Inflammatory macrophage treated with lipopolysaccharide for 1 hour (primary cell): Measurements from ENCODE around the gene XXYLT1.
"Not testable (repeated sequence)": the region's sequence is repeated elsewhere in the genome, so short reads cannot be mapped to it uniquely, and the experiment has no call there.

Experiments
- DNase-seq, 2 donors: peaks; one replicate each; pipeline ENCODE4 v3.0.0-alpha.2; 2020 to 2022

The XXYLT1 gene

DNA sequence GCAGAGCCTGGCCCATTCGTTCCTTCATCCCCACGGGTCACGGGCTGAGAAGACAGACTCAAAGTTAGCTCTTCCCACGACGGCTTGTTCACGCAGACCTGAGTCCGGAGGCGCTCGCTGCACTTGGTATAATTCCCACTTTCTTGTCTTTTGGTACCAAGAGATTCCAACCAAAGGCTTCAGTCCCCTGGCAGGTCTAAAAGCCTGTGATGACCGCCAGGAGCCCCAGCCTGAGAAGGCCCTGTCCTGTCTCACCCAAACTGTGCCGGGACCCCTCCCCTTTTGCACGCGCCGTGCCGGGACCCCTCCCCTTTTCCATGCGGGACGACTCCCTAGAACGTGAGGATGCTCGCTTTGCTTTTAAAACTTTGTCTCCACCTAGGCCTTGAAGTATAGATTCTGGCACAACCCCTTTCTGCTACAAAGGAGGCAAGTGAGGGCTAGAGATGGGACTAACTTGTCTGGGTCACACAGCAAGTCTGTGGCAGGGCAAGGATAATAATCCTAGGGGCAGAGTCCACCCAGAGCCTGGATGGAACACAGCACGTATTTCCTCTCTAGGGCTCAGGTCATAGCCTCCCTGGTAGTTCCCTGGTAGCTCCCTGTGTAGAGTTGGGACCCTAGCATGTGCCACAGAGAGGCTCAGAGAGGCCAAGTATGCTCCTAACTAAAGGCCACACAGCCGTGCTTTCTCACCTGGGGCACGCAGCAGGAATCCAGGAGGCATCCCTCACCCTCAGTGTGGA, 211.3 kb downstream of the XXYLT1 start:
- DNase-seq, result no peak

DNA sequence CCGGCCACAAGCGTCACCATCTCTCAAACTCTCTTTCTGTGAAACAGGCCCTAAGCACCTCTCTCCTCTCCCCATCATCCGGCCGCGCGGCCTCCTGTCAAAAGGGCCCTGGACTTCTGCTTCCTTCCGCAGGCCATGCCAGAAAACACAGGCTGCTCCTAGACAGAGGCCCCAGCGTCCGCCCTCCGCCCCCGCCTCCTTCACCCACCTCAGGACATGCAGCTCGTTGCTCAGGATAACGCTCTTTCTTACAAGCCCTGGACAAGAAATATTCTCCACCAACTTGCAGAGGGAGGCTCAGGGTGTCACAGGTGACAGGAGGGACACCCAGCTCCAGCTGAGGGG, 212.0 kb downstream of the XXYLT1 start:
- DNase-seq, result no peak

DNA sequence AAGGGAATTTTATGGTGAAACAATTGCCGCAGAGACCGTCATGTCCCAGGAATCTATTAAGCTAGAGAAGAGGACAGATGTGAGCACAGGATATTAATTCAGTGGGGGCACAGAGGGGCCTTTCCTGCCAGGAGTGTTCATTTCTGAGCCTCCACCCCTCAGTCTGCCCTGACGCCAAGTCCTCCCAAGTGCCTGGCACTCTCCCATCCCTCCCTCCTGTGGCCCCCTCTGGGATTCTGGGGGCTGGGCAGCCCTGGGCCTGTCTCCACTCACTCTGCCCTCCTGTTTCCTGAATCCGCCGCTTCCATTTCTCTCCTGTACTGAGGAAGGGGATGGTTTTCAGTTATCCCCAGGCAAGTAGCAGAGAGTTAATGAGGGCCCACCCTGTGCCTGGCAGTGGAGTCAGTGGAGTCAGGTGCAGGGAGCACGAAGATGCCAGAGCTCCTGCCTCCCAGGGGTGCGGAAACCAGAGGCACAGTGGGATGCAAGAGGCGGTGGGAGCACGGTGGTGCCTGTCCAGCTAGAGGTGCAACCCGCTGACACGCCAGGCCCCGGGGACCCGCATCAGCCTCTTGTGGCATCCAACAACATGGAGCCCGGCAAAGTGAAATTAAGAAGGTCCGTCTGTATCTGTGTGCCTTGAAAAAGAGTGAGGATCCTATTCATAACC, 212.5 kb downstream of the XXYLT1 start:
- DNase-seq, result no peak

DNA sequence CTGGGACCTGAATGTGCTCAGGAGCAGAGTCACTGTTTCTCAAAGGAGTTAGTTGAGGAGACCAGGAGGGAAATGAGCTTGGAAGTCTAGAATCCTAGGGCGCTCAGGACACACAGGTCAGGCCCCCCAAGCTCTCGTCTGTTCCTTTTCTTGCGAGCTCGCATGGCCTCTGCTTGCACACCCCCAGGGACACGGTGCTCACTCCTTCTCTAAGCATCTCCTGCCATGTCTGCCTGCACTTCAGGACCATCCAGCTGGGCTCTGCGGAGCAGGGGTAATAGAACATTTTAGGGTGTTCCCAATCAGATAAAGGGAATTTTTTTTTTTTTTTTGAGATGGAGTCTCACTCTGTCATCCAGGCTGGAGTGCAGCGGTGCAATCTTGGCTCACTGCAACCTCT, 213.2 kb downstream of the XXYLT1 start:
- no peak for DNase-seq

DNA sequence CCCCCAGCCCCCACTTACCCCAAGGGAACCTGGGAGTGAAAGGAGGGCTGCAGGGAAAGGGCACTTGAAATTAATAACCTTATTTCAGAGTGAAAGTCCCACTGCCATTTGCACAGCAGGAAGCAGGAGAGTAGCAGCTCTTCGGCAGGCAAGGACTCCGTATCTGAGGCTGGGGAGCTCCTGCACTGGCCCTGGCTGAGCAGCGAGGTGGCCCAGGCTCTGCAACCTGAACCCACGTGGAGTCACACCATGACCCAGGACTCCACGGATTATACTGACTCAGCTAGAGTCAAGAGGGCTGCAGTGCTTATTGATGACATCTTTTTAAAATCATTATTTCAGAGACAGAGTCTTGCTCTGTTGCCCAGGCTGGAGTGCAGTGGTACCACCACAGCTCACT, 214.5 kb downstream of the XXYLT1 start:
- DNase-seq, result no peak

DNA sequence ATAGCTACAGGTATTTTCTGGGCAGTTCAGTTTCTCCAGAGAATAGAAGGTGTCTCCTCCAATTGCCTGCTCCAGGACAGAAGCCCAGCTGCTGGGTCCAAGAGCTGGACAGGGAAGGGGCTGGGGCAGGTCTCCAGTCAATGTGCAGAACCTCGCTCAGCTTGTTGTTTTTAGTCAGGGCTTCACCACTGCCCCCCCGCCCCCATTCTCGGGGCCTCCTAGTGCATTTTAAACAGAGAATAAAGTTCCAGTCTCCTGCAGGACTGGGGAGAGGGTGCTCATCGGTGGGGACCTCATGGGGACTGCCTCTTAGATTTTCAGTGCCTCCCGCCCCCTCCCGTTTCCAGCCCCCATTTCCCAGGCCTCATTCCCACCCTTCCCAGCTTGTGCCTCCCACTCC, 216.6 kb downstream of the XXYLT1 start:
- no peak for DNase-seq

DNA sequence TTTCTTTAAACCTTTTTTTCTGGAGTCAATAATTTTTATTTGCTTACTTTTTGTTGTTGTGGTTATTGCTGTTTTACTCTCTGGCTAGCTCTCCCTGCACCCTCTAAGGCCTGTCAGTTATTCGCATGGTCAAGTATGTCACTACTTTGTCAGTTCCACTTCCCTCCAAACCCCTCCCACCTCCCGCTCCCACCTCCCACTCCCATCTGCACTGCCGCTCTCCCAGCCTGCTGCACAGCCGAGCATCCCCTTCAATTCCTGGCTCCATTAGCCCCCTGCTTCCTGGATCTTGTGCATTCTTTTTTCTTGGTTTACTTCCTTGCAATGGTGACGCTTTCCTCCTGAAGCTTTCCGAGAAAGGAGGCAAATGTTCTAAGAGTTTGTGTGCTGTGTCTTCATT, 218.0 kb downstream of the XXYLT1 start:
- peak in 1 of 2 donors; percentile 15 for DNase-seq

DNA sequence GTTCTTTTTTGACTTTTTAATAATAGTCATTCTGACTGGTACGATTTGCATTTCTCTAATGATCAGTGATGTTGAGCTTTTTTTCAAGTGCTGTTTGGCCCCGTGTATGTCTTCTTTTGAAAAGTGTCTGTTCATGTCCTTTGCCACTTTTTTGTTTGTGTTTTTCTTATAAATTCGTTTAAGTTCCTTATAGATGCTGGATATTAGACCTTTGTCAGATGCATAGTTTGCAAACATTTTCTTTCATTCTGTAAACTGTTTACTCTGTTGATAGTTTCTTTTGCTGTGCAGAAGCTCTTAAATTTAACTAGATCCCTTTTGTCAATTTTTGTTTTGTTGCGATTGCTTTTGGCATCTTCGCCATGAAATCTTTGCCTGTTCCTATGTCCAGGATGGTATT, 220.7 kb downstream of the XXYLT1 start:
- not testable (repeated sequence) for DNase-seq

DNA sequence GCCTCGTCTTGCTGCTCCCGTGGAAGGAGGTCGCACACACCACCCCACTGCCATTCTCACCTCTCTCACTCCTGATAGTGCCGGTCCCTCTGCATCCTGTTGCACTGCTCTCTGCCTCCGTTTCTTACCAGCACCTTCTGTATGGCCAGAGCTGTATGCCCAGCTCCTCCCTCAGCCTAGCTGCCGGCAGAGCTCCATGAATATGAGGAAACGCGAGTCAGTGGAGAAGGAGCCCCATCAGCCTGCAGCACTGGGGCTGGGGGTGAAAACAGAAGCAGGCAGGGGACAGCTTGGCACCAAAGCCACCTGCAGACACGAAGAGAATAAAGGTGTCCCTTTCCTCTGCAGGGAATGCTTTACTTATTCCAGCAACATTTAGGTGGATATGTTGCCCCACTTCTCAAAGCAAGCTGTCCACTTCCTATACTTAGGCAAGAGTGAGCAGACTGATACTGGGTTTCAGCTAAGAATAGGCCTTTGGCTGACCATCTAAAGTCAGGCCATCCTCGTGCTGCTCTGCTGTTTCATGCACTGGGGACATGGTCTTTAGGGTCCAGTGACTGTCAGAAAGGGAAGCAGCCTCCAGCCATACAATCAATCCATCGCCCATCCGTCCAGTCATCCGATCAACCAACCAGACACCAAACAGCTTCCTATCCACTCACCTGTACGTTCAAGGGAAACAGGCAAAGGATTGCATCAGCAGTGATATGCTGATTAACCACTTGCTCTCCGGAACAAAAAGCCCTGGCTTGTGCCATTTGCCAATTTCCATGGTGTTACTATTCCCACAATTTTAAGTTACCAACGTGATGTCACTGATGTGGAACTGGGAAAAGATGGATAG, 222.7 kb downstream of the XXYLT1 start:
- DNase-seq, result no peak

DNA sequence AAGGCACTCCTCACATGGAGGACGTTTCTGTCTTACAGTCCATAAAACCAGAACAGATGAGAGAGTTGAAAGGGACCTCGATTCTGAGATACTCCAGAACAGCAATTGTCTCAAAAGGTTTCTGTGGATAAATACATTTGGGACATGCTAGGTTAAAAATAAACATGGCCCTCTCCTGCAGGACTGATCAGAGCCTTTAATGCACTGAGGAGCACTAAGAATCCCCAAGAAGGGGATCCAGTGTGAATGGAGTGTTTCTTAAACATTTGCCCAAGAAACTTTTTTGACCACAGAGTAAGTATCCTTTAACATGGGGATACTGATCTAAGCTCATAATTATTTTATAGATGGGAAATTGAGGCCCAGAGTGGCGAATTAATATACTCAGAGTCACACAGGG, 223.4 kb downstream of the XXYLT1 start:
- no peak for DNase-seq

DNA sequence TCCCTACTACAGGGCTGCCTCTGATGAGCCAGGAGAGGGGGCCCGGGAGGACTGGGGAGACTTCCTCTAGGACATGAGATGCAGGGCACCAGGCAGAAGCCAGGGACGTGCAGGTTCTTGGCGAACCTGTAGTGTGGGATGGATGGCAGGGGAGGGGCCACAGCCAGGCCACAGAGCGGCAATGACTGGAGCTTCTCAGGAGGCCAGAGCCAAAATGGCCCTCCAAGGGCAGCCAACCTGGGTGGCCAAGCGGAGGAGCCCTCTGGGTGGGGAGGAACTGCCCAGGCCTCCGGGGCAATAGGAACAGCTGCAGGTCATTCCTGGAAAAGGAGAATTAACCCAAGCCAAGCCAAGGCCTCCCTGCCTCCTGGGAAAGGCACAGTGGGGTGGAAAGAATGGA, 224.5 kb downstream of the XXYLT1 start:
- no peak for DNase-seq

DNA sequence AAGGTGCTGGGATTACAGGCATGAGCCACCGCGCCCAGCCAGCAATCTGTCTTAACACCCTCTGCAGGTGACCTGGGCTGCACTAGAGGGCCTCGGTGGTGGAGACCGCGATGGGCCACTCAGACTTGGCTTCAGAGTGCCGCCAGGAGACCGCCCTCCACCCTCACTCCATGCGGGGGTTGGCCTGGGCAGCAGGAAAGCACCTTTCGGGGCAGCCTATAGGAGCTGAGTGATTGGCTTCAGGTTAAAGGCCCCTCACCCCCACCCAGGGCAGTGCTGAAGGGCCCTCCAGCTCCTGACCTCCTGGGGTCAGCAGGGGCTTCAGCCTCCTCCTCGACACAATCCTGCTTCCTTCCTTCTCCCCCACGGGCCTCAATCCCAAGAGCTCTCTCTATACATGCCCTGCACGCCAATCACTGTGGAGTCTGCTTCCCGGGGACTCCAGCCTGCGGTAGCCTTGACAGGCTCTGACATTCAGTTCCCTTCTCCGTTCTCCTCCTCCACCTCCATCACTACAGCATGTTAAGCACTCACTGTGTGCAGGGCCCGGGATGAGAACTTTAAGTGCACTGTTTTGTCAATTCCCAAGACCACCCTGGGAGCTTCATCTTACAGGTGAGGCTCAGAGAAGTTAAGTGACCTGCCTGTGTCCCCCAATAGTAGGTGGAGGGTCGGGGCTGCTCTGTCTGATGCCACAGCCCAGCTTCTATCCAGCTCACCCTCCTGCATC, 225.3 kb downstream of the XXYLT1 start:
- no peak for DNase-seq

DNA sequence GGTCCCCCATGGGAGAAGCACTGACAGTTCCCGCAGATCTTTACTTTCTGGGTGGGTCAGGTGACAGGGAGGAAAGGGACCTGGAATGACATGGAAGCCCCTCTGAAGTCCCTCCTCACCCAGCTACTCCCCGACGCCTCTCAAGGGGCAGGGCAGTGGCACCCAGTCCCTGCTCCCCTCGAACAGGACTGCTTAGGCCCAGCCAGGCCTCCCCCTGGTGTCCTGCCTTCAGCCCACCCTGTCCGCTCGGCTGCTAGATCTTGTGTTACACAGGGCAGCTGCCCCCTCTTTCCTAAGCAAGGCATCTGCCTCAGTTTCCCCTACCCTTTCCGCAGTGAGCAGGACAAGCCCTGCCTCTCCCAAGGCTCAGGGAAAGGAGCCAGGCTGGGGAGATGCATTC, 226.5 kb downstream of the XXYLT1 start:
- no peak for DNase-seq

DNA sequence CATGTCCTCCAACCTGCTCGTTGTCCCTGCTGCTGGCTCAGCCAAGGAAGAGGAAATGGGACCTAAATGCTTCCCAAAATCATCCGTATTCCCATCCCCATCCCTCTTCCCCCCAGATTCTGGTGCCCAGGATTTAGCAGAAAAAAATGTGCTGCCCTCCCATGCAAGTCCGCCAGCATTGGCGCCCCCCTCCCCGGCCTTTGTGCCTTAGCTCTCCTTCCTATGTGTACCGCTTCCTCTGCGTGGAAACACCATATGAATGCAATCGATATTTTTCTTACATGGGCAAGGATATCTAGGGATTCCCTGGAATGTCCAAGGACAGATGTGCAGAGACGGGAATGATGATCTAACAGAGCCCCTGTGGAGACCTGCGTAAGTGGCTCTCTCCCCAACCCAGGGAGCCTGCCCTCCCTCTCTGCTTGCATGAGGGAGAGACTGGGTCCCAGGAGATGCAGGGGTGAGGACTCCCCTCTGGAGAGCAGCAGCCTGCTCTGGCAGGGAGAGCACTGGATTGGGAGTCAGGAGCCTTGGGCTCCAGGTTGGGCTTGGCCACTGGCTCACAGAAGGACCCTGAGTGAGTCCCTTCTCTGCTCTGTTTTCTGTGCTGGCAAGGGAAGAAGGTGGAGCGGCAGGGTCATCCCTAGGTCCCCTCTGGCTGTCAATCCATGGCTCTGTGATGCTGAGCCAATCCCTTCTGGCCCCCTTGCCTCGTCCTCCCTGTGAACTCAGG, 227.2 kb downstream of the XXYLT1 start:
- no peak for DNase-seq

DNA sequence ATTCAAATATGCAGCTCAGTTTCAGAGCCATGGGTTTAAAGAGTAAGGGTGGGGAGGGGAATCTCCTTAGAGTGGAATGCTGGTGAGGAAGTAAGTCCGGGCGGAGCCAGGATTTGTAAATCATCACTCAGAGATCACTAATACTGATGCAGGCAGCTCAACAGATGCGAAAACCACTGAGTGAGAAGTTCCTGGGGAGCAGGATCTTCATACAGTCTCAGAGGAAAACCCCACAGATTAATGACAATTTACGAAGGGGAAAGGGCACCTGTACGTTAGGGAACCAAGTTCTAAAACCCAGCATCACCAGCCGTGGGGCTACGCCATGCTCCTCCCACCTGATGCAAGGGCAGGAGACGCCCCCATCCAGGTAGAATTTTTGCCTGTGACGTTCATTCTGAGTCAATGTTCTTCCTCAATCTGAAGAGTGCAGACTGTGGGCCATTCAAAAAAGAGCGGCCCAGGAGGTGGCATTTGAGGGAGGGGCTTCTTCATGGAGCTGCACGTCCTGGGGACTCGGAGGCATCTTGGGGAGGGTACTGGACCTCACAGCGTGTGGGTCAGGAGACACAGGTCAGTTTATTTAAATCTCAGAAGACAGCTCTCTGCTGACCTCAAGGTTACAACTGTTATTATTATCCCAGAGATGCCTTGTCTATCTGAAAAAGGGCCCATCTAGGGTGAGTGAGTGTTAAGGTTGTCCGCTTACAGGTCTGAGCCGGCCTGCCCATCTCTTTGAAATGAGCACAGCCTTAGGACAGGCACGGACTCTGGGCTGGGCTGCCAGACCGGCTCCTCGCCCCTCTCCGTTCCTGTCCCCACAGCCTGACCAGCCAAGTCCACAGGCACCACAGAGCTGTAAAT, 228.0 kb downstream of the XXYLT1 start:
- peak; percentile 28 to 29 for DNase-seq

DNA sequence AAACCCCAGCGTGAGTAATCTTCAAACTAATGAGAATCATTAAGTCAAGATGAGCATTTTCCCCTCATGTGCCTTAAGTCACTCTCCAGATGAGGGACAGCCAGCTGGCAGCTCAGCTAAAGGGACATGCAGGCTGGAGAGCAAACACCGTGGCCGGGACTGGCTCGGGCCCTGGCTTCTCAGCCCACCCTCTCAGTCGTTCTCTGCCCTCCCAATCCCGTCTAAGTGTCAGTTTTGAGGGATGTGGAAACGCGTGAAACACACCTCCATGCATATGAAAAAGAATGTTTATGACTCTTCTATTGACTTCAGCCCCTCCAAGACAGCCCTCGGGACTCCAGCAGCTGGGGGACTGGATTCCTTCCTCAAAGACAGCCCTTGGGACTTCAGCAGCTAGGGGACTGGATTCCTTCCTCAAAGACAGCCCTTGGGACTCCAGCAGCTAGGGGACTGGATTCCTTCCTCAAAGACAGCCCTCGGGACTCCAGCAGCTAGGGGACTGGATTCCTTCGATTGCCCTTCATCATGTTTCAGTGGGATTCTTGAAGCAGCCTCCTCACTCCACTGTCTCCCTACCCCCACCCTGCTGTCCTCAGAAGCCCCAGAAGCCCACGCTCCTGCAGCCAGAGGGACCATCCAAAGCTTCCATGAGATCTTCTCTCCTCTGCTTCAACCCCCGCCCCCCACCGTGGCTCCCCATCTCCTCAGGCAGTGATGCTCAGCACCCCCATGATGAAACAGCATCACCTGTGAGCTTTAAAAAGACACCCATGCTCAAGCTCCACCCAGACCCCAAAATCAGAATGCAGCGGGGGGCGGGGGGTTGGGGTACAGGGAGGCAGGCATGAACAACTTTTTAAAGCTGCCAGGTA, 228.9 kb downstream of the XXYLT1 start:
- no peak for DNase-seq

DNA sequence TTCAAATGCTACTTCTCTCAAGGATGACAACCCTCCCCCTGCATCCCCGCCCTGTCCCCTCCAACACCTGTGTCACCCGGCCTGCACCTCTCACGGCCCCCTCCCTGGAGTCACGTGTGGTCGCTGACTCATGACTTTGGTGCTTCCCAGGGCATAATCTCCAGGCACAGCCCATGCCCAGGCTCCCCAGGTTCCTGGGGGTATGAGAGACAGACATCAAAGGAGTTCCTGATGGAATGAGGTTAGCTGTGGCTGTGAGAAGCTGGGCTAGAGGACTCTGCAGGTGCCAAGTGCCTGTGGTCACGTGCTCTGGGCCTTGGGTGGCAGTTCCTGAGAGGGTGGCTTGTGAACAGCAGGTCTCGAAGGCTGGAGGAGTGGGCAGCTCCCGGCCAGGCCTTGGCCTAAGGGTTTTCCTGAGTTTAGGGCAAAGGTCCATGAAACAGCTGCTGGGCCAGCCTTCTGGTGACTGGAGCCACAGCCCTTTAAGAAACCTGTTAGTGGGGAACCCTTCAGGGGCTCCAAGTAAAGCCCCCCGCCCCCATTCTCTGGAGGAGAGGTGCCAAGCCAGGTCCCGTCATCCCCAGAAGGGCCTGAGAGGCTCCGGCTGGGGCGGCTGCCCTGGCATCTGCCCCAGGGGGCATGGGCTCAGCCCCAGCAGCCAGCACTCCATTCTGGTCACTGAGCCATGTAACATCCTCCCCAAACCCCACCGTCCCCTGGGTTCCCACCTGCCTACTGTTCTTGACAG, 230.0 kb downstream of the XXYLT1 start:
- no peak for DNase-seq

DNA sequence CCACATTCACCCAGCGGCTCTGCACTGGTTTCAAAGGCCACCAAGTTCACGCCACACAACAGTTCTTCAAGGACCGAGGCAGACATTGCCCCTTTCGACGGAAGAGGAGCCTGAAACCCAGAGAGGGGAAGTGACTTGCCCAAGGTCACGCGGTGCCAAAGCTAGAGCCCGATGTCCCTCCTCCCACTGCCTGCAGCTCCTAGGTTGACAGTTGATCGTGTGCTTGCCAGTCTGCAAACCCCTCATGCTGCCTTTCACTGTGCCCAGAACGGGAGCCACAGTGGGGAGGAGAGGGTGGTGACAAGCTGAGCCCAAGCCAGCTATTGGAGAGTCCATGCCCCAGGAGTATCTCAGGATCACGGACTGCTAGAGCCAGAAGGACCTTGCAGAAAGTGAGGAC, 230.9 kb downstream of the XXYLT1 start:
- peak; percentile 79 to 81 for DNase-seq

DNA sequence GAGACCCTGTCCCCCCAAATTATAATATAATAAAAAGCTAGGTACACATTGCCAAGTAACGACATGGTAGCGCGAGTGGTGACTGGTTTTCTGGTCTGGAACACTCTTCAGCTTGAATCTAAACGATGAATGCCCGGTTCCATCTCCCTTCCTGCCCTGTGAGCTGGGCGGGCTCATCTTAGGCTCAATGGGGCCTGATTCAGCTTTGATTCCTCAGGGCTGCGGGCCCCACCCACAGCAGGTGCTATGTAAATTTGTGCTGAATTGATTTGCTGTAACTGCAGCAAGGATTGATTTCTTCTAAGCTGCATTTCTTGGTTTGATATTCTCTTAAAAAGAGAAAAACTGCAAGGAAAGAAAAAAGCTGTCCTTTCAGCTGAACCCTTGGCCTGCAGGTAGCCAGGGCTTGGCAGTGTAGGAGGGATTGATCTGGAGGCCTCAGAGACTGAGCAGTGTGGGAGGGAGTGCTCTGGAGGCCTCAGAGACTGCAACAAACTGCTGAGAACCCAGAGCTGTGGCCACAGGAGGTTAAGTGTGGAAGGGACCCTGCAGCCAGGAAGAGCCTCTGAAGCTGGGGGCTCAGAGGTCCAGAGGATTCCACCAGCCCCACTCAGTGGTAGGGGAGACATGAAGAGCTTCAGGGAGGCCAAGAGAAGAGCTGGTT, 231.6 kb downstream of the XXYLT1 start:
- no peak for DNase-seq
